Activated B cell treated with CpG ODN at 0.5 μM for 24 hours (primary cell): ENCODE data around the gene LPAR3. TPM values are rescaled to one million over a fixed set of nuclear protein-coding genes. Genes with fewer than 3 reads are reported as not detected.

Experiments used
- ATAC-seq: fragments of 200-7000 bp; cut with Tn5 transposase; one replicate; pipeline ENCODE4 v1.10.0; 2021; ENCODE audit warnings: low read depth, mild to moderate bottlenecking, moderate library complexity
- CTCF ChIA-PET: fragments of 350-600 bp; sonication (Branson Sonifier 250); formaldehyde crosslinking; loops from one replicate; lab custom pipeline; 2021; ENCODE audit warnings: antibody characterized with exemption; lab: Charles Lee
- POLR2A ChIA-PET: fragments of 350-600 bp; sonication (Branson Sonifier 250); formaldehyde crosslinking; loops from one replicate; lab custom pipeline; 2021; ENCODE audit warnings: antibody characterized with exemption; lab: Charles Lee
- DNase-seq: peaks from one replicate; pipeline ENCODE4 v3.0.0; 2022
- H3K27ac Mint-ChIP-seq: one replicate; pipeline ENCODE4 v1.8.0; 2020; ENCODE audit warnings: mixed read lengths
- H3K27me3 Mint-ChIP-seq: one replicate; pipeline ENCODE4 v1.8.0; 2021; ENCODE audit warnings: mixed read lengths
- H3K36me3 Mint-ChIP-seq: one replicate; pipeline ENCODE4 v1.8.0; 2021; ENCODE audit warnings: low read depth, mixed read lengths
- H3K4me1 Mint-ChIP-seq: one replicate; pipeline ENCODE4 v1.8.0; 2021; ENCODE audit warnings: mixed read lengths
- H3K4me3 Mint-ChIP-seq: one replicate; pipeline ENCODE4 v1.8.0; 2020; ENCODE audit warnings: mild to moderate bottlenecking, mixed read lengths
- H3K9me3 Mint-ChIP-seq: one replicate; pipeline ENCODE4 v1.8.0; 2020; ENCODE audit warnings: mixed read lengths
- CTCF ChIP-seq: fragments of 200-600 bp; IDR thresholded peaks from one replicate; pipeline ENCODE4 v1.8.0; 2022; ENCODE audit warnings: antibody characterized with exemption, mild to moderate bottlenecking
- intact Hi-C: fragments of 100-400 bp; cut with micrococcal nuclease; formaldehyde crosslinking; loops from one replicate; pipeline ENCODE4 v1.15.1; 2024
- total RNA-seq: library from RNA; stranded (reverse); gene quantifications from 2 replicates; pipeline ENCODE4 v1.2.3, GENCODE V29; 2022

The LPAR3 gene
- total RNA-seq, 1 donor from 2014 or later: 0.62 TPM

DNA sequence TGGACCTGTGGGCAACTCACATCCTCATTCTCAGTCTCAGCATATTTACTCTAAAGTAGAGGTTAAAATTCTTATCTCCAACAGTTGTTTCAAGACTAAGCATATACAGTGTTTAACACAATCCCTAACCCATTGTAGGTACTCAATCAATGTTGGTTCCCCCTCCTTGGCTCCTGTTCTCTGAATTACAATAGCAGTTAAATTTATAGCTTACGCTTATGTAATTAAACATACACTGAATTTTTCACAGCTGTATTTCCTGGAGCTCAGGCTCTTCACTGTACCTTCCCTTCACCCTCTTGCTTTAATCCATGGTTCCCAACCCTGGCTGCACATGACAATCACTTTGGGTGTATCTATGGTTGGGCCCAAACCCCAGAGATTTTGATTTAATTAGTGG, 89.4 kb downstream of the LPAR3 start:
- ATAC-seq (no peak), DNase-seq (no peak)
- no peak overlapping the region for H3K27ac Mint-ChIP-seq
- H3K9me3 Mint-ChIP-seq: no peaks in the 10 kb centered on the region
- peaks cover 12% of the 10 kb centered on the region for H3K27me3 Mint-ChIP-seq
- CTCF ChIA-PET: no interaction called here
- intact Hi-C loops: no loop called here
- no peaks in the 10 kb centered on the region for H3K36me3 Mint-ChIP-seq
- POLR2A ChIA-PET: no interaction called here
- no peaks in the 10 kb centered on the region for H3K4me1 Mint-ChIP-seq
- no peak for TF ChIP-seq CTCF
- H3K4me3 Mint-ChIP-seq: no peak overlapping the region

- H3K4me3 Mint-ChIP-seq: no peak overlapping the region
- H3K9me3 Mint-ChIP-seq: no peaks in the 10 kb centered on the region
- H3K36me3 Mint-ChIP-seq: no peaks in the 10 kb centered on the region
- no peak overlapping the region for H3K27ac Mint-ChIP-seq
- no peaks in the 10 kb centered on the region for H3K4me1 Mint-ChIP-seq
- peaks cover 9% of the 10 kb centered on the region for H3K27me3 Mint-ChIP-seq
- intact Hi-C loops: no loop called here
- no peak for ATAC-seq
- CTCF ChIA-PET: interaction anchor here (1.2 kb wide), 1 partner anchor 20 kb away, joined by 4 read pairs; no protein-coding TSS in a partner anchor
- DNase-seq: no peak
- no peak for TF ChIP-seq CTCF
- POLR2A ChIA-PET: no interaction called here
Measured at GRCh38 chr1:84802567-84803232, 90.3 kb downstream of the LPAR3 start.

DNA sequence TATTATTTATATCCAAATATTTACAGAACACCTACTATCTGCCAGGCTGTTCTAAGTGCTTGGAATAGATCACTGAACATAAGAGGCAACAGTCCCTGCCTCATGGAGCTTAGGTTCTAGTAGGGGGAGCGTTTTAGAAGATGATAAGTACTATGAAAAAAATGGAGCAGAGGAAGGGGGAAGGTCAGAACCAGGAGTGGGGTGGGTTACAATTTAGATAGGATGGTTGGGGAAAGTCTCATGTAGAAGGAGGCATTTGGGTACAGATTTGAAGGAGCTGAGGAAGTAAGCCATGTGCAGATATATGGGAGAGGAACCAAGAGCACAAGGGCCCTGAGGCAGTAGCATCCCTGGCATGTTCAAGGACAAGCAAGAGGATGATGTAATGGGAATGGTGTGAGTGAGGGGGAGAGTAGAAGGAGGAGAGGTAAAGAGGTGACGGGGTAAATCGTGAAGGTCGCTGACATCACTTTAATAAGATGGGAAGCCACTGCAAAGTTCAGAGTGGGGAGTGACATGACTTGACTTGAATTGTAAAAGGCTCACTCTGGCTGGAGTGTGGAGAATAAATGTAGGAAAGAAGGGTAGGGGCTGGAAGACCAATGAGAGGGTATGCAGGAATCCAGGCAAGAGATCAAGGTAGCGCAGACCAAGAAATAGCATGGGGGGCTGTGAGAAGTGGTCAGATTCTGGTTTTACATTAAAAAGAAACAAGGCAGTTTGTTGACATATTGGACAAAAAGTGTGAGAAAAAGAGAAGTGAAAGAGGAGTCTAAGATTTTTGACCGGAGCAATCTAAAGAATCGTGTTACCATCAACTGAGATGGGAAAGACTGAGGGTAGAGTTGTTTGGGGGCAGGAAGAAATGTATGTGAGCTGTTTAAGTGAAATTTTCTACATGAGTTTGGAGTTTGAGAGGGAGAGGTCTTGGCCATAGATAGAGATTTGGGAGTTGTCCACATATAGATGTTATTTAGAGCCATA, 92.6 kb downstream of the LPAR3 start:
- ATAC-seq (no peak), DNase-seq (no peak)
- H3K27me3 Mint-ChIP-seq: peaks cover 7% of the 10 kb centered on the region
- no peak overlapping the region for H3K27ac Mint-ChIP-seq
- CTCF ChIA-PET: no interaction called here
- POLR2A ChIA-PET: no interaction called here
- no peak for TF ChIP-seq CTCF
- H3K9me3 Mint-ChIP-seq: no peaks in the 10 kb centered on the region
- no peak overlapping the region for H3K4me3 Mint-ChIP-seq
- H3K36me3 Mint-ChIP-seq: no peaks in the 10 kb centered on the region
- intact Hi-C loops: no loop called here
- H3K4me1 Mint-ChIP-seq: no peaks in the 10 kb centered on the region

- TF ChIP-seq CTCF: no peak
- H3K4me3 Mint-ChIP-seq: no peak overlapping the region
- H3K36me3 Mint-ChIP-seq: no peaks in the 10 kb centered on the region
- ChIA-PET CTCF (no interaction called here), POLR2A (no interaction called here)
- intact Hi-C loops: no loop called here
- DNase-seq: no peak
- H3K4me1 Mint-ChIP-seq: no peaks in the 10 kb centered on the region
- peaks cover 12% of the 10 kb centered on the region for H3K27me3 Mint-ChIP-seq
- no peak overlapping the region for H3K27ac Mint-ChIP-seq
- H3K9me3 Mint-ChIP-seq: peaks cover 2% of the 10 kb centered on the region
- ATAC-seq: no peak
Measured at GRCh38 chr1:84797603-84798002, 95.4 kb downstream of the LPAR3 start.
